Endometrial microvascular endothelial cells (primary cell): ENCODE results near the gene IP6K3. TPM values are rescaled to one million over a fixed set of nuclear protein-coding genes. Genes with fewer than 3 reads are reported as not detected.

Source experiments
- in situ Hi-C: cut with HindIII; loops from 2 replicates; pipeline ENCODE4 v1.10.0; 2017; ENCODE audit warnings: low sequenced_read_pairs, low pct_unique_long_range_greater_than_20kb; ENCODE audit errors: inconsistent ontology term
- total RNA-seq: library from RNA; depleted of rRNA; stranded (reverse); fragments of >200 nt; gene quantifications from one replicate; pipeline ENCODE4 v1.2.3, GENCODE V29; 2015; ENCODE audit errors: inconsistent ontology term

The IP6K3 gene
- total RNA-seq, 1 donor from 2014 or later: not detected

GRCh38 chr6:33779290-33779689 lies 32.6 kb upstream of the IP6K3 start:
- in situ Hi-C loops: no loop called here

GRCh38 chr6:33778444-33779121 lies 31.9 kb upstream of the IP6K3 start:
- in situ Hi-C loops: no loop called here

GRCh38 chr6:33777398-33778388 lies 31.0 kb upstream of the IP6K3 start:
- in situ Hi-C loops: no loop called here

GRCh38 chr6:33776764-33777163 lies 30.1 kb upstream of the IP6K3 start:
- in situ Hi-C loops: no loop called here

- in situ Hi-C loops: no loop called here
Observed at GRCh38 chr6:33776186-33776585, 29.5 kb upstream of the IP6K3 start.

- in situ Hi-C loops: no loop called here
Observed at GRCh38 chr6:33774774-33775173, 28.1 kb upstream of the IP6K3 start.

- in situ Hi-C loops: no loop called here
Observed at GRCh38 chr6:33772902-33773472, 26.3 kb upstream of the IP6K3 start.

GRCh38 chr6:33772082-33772830 lies 25.6 kb upstream of the IP6K3 start:
- in situ Hi-C loops: no loop called here

- in situ Hi-C loops: no loop called here
Observed at GRCh38 chr6:33771146-33772081, 24.7 kb upstream of the IP6K3 start.

- in situ Hi-C loops: no loop called here
Observed at GRCh38 chr6:33770833-33771145, 24.1 kb upstream of the IP6K3 start.

GRCh38 chr6:33770124-33770832 lies 23.6 kb upstream of the IP6K3 start:
- in situ Hi-C loops: no loop called here

GRCh38 chr6:33769248-33769821 lies 22.6 kb upstream of the IP6K3 start:
- in situ Hi-C loops: no loop called here

- in situ Hi-C loops: no loop called here
Observed at GRCh38 chr6:33768644-33769120, 22.0 kb upstream of the IP6K3 start.

- in situ Hi-C loops: no loop called here
Observed at GRCh38 chr6:33766921-33767907, 20.5 kb upstream of the IP6K3 start.

GRCh38 chr6:33765368-33765767 lies 18.7 kb upstream of the IP6K3 start:
- in situ Hi-C loops: no loop called here

GRCh38 chr6:33764036-33764435 lies 17.3 kb upstream of the IP6K3 start:
- in situ Hi-C loops: no loop called here
